22Rv1 (cell line): Measurements from ENCODE around the gene CEBPB.
"Not testable (repeated sequence)": the region's sequence is repeated elsewhere in the genome, so short reads cannot be mapped to it uniquely, and the experiment has no call there.

ENCODE experiments used
- H3K27ac ChIP-seq: fragments of 450-650 bp; 2 replicates; pipeline ENCODE4 v1.5.1; 2017
- ZFX ChIP-seq: fragments of 450-650 bp; IDR thresholded peaks from 2 replicates; pipeline ENCODE4 v1.6.1; 2017; ENCODE audit warnings: antibody characterized with exemption, borderline replicate concordance
- TF ChIP-seq, protein P1 (sequence below): fragments of 450-650 bp; IDR thresholded peaks from 2 replicates; pipeline ENCODE4 v1.5.1; 2017; ENCODE audit warnings: mild to moderate bottlenecking

The CEBPB gene

DNA sequence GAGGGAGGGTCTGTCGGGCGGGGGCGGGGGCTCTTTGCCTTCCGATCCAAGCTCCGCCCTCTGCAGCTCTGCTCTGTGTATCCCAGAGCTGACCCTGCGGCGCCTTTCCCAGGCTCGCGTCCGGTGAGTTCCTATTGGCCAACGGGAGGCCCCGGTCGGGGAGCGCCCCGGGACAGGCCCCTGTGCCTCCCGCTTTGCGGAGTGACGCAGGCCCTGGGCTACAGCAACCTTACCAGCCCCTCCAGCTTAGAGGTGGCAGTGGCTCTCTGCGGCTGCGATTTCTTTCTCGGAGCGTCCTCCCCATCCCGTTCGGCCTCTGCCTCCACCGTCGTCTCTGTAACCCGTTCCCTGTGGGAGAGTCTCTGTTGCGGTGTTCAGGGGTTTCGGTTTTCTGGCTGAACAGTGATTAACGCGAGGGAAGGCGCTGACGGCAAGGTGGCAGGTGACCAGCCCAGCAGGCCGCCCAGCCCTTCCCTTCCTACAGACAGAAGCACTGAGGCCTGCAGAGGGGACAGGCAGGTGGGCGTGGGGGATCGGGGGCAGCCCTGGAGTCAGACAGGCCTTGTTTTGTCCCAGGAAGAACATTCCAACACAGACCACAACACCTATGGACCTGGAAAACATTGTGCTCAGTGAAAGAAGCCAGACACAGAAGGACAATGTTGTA, 18.1 kb upstream of the CEBPB start:
- H3K27ac ChIP-seq, result peak overlapping the region; percentile 51
- TF ChIP-seq, protein P1, sequence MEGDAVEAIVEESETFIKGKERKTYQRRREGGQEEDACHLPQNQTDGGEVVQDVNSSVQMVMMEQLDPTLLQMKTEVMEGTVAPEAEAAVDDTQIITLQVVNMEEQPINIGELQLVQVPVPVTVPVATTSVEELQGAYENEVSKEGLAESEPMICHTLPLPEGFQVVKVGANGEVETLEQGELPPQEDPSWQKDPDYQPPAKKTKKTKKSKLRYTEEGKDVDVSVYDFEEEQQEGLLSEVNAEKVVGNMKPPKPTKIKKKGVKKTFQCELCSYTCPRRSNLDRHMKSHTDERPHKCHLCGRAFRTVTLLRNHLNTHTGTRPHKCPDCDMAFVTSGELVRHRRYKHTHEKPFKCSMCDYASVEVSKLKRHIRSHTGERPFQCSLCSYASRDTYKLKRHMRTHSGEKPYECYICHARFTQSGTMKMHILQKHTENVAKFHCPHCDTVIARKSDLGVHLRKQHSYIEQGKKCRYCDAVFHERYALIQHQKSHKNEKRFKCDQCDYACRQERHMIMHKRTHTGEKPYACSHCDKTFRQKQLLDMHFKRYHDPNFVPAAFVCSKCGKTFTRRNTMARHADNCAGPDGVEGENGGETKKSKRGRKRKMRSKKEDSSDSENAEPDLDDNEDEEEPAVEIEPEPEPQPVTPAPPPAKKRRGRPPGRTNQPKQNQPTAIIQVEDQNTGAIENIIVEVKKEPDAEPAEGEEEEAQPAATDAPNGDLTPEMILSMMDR, result no peak
- no peak for TF ChIP-seq ZFX

DNA sequence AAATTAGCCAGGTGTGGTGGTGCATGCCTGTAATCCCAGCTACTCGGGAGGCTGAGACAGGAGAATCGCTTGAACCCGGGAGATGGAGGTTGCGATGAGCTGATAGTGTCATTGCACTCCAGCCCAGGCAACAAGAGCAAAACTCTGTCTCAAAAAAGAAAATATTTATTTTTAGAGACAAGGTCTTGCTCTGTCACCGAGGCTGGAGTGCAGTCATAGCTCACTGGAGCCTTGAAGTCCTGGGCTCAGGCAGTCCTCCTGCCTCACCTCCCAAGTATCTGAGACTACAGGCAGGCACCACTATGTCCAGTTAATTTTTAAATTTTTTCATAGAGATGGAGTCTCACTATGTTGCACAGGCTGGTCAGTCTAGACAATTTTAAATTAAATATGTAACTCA, 16.2 kb upstream of the CEBPB start:
- H3K27ac ChIP-seq, result no peak overlapping the region

DNA sequence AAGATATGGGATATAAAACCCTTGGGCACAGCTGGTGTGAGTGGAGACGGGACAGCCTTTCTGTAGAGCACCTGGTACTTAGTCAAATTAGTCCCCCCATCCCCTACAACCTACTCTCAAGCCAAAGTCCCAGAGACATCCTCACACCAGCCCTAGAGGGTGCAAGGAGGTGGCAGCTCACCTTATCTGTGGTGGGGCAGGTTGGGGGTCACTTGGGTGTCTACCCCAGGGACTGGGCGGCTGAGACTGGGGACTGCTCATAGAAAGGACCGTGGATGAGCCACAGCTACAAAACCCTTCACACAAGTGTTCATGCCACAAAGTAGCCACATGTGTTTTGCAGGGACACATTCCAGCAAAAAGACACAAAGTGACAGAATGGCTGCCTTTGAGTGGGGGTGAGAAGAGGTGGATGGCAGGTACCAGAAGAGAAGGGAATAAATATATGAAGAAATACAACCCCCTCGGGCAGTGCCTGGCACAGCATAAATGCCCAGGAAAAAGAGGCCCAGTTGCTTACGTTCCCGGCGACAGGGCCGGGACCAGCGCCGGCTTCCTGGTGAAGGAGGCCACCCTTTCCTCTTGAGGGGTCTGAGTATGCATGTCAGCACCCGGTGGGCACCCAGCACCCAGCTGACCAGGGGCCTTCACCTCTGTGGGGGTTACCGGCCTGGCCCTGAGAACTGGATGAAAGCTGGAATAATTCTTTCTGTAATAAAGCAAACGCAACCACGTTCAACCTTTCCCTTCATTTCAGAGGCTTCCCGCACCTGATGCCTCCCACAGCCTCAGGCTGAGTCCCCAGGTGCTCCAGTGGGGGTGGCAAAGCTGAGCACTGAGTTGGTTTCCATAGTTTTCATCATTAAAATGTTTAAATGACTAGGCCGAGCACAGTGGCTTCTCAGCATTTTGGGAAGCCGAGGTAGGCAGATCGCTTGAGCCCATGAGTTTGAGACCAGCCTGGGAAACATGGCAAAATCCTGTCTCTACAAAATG, 14.4 kb upstream of the CEBPB start:
- TF ChIP-seq, protein P1, result no peak
- TF ChIP-seq ZFX, result no peak
- no peak overlapping the region for H3K27ac ChIP-seq

More for the DNA sequence above, 16.2 kb upstream of the CEBPB start:
- TF ChIP-seq ZFX, result no peak
- TF ChIP-seq, protein P1, result no peak

DNA sequence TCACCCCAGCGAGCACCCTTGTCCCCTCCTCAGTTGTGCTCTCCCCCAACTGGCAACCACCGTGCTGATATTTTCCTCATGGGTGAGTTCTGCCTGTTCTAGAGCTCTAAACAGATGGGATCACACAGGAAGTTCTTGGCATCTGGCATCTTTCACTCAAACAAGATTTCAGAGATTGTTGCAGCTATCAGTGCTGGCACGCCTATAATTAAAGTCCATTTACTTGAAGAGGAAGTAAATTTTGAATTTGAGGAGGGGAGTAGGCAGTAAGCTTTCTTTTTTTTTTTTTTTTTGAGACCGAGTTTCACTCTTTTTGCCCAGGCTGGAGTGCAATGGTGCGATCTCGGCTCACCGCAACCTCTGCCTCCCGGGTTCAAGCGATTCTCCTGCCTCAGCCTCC, 12.0 kb upstream of the CEBPB start:
- not testable (repeated sequence) for H3K27ac ChIP-seq

DNA sequence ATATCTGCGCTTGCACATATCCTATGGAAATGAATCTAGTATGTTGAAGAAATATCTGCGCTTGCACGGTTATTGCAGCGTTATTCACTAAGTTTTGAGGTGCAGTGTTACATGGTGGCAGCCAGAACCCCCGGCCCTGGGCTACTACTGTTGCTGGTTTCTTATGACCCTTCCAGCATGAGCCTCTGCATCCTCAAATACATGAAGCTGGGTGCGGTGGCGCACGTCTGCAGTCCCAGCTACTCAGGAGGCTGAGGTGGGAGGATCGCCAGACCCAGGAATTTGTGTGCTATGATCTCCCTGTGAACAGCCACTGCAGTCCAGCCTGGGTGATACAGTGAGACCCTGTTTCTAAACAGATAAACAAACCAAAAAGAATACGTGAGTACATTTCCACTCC, 9.3 kb upstream of the CEBPB start:
- H3K27ac ChIP-seq, result no peak overlapping the region
- TF ChIP-seq, protein P1, result no peak
- TF ChIP-seq ZFX, result no peak

DNA sequence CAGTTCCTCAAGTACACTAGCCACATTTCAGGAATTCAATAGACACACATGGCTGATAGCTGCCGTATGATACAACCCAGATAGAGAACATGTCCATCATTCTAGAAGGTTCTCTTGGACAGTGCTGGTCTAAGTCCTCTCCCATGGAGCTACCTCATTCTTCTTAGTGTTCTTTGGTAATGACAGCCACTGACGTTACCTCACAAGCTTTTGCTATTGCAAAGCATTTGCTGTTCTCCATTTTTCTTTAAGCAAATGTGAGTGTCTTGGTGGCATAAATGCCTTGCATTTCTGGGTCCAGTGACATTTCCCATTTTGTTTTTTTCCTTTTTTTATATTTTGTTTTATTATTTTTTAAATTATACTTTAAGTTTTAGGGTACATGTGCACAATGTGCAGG, 8.3 kb upstream of the CEBPB start:
- no peak for TF ChIP-seq ZFX
- TF ChIP-seq, protein P1, result no peak
- H3K27ac ChIP-seq, result no peak overlapping the region

DNA sequence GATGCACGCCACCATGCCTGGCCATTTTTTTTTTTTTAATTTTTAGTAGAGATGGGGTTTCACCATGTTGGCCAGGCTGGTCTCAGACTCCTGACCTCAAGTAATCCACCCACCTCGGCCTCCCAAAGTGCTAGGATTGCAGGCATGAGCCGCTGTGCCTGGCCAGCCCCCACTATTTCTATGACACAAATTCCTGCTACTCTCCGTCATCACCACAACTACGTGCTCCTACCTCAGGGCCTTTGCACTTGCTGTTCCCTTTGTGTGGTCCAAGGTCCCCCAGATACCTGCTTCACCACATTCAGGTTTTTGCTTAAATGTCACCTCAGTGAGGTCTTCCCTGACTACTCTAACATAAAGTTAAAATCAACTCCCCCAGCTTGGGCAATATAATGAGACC, 5.2 kb upstream of the CEBPB start:
- TF ChIP-seq ZFX, result no peak
- TF ChIP-seq, protein P1, result no peak
- no peak overlapping the region for H3K27ac ChIP-seq
